ENCODE results near the gene ZNF587. TPM values are rescaled to one million over a fixed set of nuclear protein-coding genes. Genes with fewer than 3 reads are reported as not detected.
"Not testable (repeated sequence)": the region's sequence is repeated elsewhere in the genome, so short reads cannot be mapped to it uniquely, and the experiment has no call there.

The ZNF587 gene
- total and polyA plus RNA-seq, 12 donors = 6.2 to 72.0 (median 22.6) TPM

DNA sequence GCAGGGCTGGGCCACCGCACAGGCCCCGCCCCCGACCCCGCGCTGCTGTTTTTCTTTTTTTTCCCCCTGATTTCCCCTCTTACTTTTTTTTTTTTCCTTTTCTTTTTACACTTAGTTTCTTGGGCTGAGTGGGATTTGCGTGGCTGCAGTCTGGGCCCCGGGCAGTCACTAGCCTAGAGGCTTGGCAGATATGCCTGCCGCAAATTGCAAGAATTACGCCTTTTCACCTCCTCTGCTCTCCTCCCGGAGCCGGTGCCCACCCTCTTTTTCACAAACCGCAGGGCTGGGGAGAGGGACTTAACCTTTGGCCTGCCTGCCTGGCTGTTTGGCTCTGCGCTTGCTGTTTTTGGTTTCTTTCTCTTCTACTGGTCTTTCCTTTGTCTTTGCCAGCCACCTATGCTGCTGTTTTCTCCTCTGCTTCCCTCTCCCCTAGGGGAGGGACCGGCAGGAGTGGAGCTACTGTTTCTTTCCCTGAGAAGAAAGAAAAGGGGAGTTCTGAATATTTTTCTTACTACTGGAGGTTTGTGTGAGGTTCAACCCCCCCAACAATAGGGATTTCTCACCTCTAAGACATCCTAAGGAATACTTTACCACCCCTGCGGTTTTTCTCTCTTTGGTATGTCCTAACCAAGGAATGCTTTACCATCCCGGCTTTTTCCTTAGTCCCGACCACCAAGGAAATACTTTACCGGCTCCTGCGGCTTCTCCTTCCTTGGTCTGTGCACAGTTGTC lies 45.9 kb upstream of the ZNF587 start:
- H3K4me1 ChIP-seq (replicated peaks in 1 of 2) = peaks cover 6 to 37% of the 10 kb centered on the region in 2 donors
- H3K36me3 ChIP-seq (replicated peaks in 1 of 2) = peaks cover 0 to 5% of the 10 kb centered on the region in 2 donors
- peak in 3 of 7 donors; percentile 28 to 44 (median 39) for DNase-seq

GRCh38 chr19:57807541-57807940 lies 42.1 kb upstream of the ZNF587 start:
- Histone ChIP-seq H3K36me3 (replicated peaks in 1 of 2) (peaks cover 0 to 15% of the 10 kb centered on the region in 2 donors), H3K9me3 (replicated peaks in 1 of 3) (no peaks in the 10 kb centered on the region), H3K27ac (no peak overlapping the region), H3K27me3 (no peaks in the 10 kb centered on the region), H3K4me3 (no peak overlapping the region), H3K4me1 (replicated peaks in 1 of 2) (peaks cover 6 to 19% of the 10 kb centered on the region in 2 donors)
- TF ChIP-seq CTCF (IDR thresholded peaks at IDR 0.05) (no peak), POLR2A (IDR thresholded peaks at IDR 0.05) (no peak)
- no peak for DNase-seq
- WGBS, 4 donors = 86 to 100% (median 94%) methylated on average over 2 of the region's 2 CpGs
- intact Hi-C loops (cut with DNase I) = no loop called here

More for the DNA sequence above, 45.9 kb upstream of the ZNF587 start:
- TF ChIP-seq POLR2A (IDR thresholded peaks at IDR 0.05) (no peak), CTCF (IDR thresholded peaks at IDR 0.05) (no peak)
- Histone ChIP-seq H3K4me3 (peak overlapping the region in 3 of 4 donors; percentile 8 to 60 (median 51)), H3K9me3 (replicated peaks in 1 of 3) (no peaks in the 10 kb centered on the region), H3K27me3 (no peaks in the 10 kb centered on the region), H3K27ac (peak overlapping the region in 4 of 5 donors; percentile 51 to 74 (median 62))
- intact Hi-C loops (cut with DNase I) = no loop called here
- WGBS, 4 donors = 4 to 9% (median 5%) methylated on average over 19 of the region's 19 CpGs

DNA sequence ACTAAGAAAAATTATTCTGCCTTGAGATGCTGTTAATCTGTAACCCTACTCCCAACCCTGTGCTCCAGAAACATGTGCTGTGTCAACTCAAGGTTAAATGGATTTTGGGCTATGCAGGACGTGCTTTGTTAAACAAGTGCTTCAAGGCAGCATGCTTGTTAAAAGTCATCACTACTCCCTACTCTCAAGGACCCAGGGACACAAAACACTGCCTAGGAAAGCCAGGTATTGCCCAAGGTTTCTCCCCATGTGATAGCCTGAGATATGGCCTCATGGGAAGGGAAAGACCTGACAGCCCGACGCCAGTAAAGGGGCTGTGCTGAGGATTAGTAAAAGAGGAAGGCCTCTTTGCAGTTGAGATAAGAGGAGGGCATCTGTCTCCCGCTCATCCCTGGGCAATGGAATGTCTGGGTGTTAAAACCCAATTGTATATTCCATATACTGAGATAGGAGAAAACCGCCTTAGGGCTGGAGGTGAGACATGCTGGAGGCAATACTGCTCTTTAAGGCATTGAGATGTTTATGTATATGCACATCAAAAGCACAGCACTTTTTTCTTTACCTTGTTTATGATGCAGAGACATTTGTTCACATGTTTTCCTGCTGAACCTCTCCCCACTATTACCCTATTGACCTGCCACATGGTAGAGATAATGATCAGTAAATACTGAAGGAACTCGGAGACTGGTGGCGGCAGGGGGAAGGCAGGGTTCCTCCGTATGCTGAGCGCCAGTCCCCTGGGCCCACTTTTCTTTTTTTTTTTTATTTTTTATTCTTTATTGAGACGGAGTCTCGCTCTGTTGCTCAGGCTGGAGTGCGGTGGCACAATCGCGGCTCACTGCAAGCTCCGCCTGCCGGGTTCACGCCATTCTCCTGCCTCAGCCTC lies 39.0 kb upstream of the ZNF587 start:
- not testable (repeated sequence) for H3K27me3 ChIP-seq; H3K4me3 ChIP-seq; H3K9me3 ChIP-seq (replicated peaks in 1 of 3)
- Histone ChIP-seq H3K36me3 (replicated peaks in 1 of 2) (peaks cover 0 to 15% of the 10 kb centered on the region in 2 donors), H3K27ac (peak overlapping the region in 1 of 5 donors; percentile 25), H3K4me1 (replicated peaks in 1 of 2) (peaks cover 10% of the 10 kb centered on the region in 2 donors)
- DNase-seq = peak in 1 of 7 donors; percentile 35
- WGBS, 4 donors = 77 to 80% (median 78%) methylated on average over 17 of the region's 17 CpGs
- intact Hi-C loops (cut with DNase I) = loop anchor here in 1 of 2 donors (10.0 kb wide), 1 partner anchor 66 kb away; the partner anchor contains the start of gene ZNF776

DNA sequence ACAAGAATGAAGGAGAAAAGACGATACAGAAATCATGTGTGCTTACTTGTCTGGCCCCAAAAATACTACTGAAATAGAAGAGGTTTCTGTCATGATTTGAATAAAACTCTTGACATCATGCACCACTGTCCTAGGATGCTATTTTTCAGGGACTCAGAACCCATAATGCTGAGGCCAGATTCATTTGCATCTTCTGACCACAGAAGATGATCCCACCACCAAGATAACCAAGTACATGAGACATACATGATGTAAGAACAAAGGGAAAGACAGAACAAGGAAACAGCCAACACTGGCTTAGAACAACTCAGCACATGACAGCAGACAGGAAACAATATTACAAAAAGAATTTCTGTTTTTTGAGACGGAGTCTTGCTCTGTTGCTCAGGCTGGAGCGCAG lies 37.4 kb upstream of the ZNF587 start:
- Histone ChIP-seq H3K4me3 (no peak overlapping the region), H3K36me3 (replicated peaks in 1 of 2) (peaks cover 0 to 15% of the 10 kb centered on the region in 2 donors), H3K9me3 (replicated peaks in 1 of 3) (no peaks in the 10 kb centered on the region), H3K4me1 (replicated peaks in 1 of 2) (peaks cover 10% of the 10 kb centered on the region in 2 donors), H3K27me3 (no peaks in the 10 kb centered on the region), H3K27ac (peak overlapping the region in 1 of 5 donors; percentile 20)
- no peak for DNase-seq
- intact Hi-C loops (cut with DNase I) = loop anchor here in 1 of 2 donors (10.0 kb wide), 1 partner anchor 67 kb away; the partner anchor contains the start of gene ZNF776
- no peak for TF ChIP-seq POLR2A (IDR thresholded peaks at IDR 0.05)
- no peak for TF ChIP-seq CTCF (IDR thresholded peaks at IDR 0.05)
- WGBS, 4 donors = 83 to 92% (median 86%) methylated on average over 3 of the region's 3 CpGs

- Histone ChIP-seq H3K4me1 (replicated peaks in 1 of 2) (peaks cover 10% of the 10 kb centered on the region in 2 donors), H3K27ac (peak overlapping the region in 1 of 5 donors; percentile 20), H3K4me3 (peak overlapping the region in 1 of 4 donors; percentile 71), H3K36me3 (replicated peaks in 1 of 2) (peaks cover 0 to 15% of the 10 kb centered on the region in 2 donors)
- WGBS, 4 donors = 92 to 94% (median 92%) methylated on average over 9 to 13 of the region's 13 CpGs
- H3K27me3 ChIP-seq; H3K9me3 ChIP-seq (replicated peaks in 1 of 3); DNase-seq: not testable (repeated sequence)
- intact Hi-C loops (cut with DNase I) = loop anchor here in 1 of 2 donors (10.0 kb wide), 1 partner anchor 68 kb away; the partner anchor contains the start of gene ZNF776
Observed at GRCh38 chr19:57812975-57813820, 36.5 kb upstream of the ZNF587 start.

Data from adrenal gland (tissue), 12 donors.